G401.6 (cell line): Measurements from ENCODE around the gene MAML1.
"Not testable (repeated sequence)": the region's sequence is repeated elsewhere in the genome, so short reads cannot be mapped to it uniquely, and the experiment has no call there.

ENCODE experiments used
- FAIRE-seq: peaks from 2 replicates; lab custom pipeline; 2012; peaks lifted over from hg19 to GRCh38; lab: Jason Lieb, UNC

The MAML1 gene

DNA sequence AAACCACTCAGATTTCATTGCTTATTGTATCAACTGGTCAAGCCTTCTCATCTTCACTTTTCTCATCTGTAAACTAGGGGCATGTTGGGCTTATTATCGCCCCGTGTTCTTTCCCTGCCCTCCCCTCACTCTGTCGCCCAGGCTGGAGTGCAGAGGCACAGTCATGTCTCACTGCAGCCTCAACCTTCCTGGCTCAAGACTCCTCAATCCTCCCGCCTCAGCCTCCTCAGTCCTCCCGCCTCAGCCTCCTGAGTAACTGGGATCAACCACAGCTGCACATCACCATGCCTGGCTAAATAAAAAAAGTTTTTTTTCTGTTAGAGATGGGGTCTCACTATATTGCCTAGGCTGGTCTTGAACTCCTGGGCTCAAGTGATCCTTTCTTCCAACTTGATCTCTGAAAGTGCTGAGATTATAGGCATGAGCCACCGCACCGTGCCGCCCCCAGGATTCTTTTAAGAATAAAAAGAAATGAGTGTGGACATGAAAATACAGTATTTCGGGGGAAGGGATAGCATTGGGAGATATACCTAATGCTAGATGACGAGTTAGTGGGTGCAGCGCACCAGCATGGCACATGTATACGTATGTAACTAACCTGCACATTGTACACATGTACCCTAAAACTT, 2.0 kb downstream of the MAML1 start:
- no peak for FAIRE-seq

DNA sequence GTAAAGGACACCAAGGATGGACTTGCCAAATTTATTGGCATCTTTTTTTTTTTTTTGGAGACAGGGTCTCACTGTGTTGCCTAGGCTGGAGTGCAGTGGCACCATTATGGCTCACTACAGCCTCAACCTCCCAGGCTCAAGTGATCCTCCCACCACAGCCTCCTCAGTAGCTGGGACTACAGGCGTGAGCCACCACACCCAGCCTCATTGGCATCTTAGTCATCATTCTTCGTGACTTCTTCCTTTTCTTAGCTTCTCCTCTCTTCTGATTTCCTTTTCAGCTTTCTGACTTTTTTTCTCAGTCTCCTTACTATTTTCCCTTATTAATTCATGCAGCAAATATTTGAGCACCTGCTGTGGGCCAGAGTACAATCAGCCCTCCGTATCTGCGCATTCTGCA, 6.1 kb downstream of the MAML1 start:
- no peak for FAIRE-seq

- FAIRE-seq, result not testable (repeated sequence)
Observed at GRCh38 chr5:179744106-179744505, 11.5 kb downstream of the MAML1 start.

DNA sequence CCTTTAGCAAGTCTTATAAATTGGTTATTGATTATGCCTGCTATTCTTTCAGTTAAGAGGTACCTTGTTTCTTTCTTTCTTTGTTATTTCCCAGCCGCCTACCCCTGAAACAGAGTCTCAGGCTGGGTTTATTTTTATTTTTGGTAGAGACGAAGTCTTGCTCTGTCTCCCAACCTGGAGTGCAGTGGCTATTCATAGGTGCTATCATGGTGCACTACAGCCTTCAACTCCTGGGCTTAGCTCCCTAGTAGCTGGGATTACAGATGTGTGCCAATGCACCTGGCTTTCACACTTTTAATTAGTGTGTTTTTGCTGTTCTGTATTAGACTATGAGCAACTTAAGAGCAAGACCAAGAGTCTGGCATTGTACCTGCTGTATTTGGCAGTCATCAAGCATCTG, 14.2 kb downstream of the MAML1 start:
- no peak for FAIRE-seq

GRCh38 chr5:179747811-179748210, 15.2 kb downstream of the MAML1 start:
- FAIRE-seq, result no peak

DNA sequence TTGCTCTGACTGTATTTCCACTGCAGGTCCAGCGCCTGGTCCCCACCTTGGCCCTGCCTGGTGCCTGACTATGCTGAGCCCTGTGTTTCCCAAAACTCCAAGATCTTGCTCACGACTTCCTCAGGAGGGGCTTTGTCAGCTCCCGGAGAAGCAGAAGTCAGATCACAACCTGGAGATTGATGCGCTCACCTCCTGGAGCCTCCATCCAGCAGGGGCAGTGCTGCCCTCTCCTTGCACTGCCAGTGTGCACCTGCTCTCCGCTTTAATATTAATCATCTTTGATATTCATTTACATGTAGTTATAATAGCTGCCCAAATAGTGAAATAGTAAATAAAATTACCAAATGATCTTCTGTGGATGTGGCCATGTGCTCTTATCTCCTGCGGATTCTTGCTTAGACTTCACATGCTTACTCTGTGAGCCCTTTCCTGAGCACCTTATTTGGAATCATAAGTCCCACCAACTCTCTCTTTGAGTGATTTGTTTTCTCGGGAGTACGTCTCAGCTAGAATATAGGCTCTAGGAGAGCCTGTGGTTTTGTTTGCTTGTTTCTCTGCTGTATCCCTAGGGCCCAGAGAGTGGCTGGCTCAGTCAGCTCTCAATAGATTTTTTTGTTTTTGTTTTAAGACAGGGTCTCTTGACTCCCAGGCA, 17.4 kb downstream of the MAML1 start:
- FAIRE-seq, result no peak

- FAIRE-seq, result no peak
Observed at GRCh38 chr5:179753971-179754370, 21.3 kb downstream of the MAML1 start.

GRCh38 chr5:179755022-179755421, 22.4 kb downstream of the MAML1 start:
- FAIRE-seq, result no peak

DNA sequence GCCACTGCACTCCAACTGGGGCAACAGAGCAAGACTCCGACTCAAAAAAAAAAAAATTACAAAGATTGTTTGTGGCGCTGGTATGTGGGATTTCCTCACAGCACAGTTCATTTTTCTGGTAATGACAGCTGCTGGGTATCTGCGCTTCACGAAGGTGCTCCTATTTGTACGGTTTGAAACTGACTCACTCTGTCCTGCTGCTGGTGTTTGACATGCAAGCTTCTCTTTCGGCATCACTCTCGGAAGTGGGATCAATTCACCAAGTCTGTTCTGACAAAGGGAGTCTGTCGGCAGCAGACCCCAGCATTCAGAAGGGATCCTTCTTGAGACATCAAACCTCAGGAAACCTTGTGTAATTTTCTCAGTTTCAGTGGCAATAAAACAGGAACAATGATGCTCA, 26.3 kb downstream of the MAML1 start:
- FAIRE-seq, result no peak

- FAIRE-seq, result no peak
Observed at GRCh38 chr5:179759581-179760551, 27.2 kb downstream of the MAML1 start.

- FAIRE-seq, result no peak
Observed at GRCh38 chr5:179762079-179762780, 29.6 kb downstream of the MAML1 start.

GRCh38 chr5:179762781-179763176, 30.2 kb downstream of the MAML1 start:
- FAIRE-seq, result no peak

DNA sequence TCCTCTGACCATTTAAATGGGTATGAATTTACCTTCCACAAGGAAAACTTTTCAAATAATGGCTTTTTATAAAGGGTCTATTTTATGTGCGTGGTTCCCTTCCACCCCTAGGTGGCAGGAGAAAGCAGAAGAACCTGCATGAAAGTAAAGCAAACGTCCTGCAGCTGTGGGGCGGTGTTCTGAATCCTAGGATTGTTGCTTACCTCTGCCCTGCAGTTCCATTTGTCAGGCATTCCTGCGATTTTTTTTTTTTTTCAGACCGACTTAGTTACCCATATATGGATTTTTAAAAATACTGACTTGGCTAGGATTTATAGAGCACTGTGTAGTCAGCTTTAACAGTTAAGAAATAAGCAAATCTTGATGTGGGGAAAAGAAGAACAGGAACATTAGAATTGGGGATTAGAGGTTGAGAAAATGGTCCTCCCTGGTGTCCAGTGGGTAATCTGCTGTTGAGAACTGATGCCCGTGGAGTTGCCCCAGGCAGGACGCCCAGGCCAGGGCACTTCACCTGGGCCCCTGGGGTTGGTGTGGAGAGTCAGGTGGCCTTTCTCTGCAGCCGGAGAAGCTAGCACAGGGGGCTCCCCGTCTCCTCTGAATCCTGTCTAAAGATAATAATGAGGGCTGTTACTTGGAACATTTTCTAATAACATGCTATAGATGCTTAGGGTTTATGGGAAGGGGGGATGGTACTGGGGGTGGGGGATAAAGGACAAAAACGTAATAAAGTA, 30.8 kb downstream of the MAML1 start:
- peak; percentile 92 for FAIRE-seq

GRCh38 chr5:179764056-179764455, 31.4 kb downstream of the MAML1 start:
- FAIRE-seq, result no peak

DNA sequence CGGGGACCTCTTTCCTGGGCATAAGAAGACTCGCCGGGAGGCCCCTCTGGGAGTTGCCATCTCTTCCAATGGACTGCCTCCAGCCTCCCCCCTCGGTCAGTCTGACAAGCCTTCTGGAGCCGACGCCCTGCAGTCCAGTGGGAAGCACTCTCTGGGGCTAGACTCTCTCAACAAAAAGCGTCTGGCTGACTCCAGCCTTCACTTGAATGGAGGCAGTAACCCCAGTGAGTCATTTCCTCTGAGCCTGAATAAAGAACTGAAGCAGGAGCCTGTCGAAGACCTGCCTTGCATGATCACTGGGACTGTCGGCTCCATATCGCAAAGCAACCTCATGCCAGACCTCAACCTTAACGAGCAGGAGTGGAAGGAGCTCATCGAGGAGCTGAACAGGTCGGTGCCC, 32.8 kb downstream of the MAML1 start:
- FAIRE-seq, result no peak

DNA sequence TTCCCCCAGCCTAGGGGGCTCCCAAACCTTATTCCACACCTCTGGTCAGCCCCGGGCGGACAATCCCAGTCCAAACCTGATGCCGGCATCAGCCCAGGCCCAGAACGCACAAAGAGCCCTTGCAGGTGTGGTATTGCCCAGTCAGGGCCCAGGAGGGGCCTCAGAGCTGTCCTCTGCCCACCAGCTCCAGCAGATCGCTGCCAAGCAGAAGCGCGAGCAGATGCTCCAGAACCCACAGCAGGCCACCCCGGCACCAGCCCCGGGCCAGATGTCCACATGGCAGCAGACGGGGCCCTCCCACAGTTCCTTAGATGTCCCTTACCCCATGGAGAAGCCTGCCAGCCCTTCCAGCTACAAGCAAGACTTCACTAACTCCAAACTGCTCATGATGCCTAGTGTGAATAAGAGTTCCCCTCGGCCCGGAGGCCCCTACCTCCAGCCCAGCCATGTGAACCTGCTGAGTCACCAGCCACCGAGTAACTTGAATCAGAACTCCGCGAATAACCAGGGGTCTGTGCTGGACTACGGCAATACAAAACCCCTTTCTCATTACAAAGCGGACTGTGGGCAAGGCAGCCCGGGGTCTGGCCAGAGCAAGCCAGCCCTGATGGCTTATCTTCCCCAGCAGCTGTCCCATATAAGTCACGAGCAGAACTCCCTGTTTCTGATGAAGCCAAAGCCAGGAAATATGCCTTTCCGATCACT, 33.6 kb downstream of the MAML1 start:
- no peak for FAIRE-seq

- FAIRE-seq, result no peak
Observed at GRCh38 chr5:179766726-179767455, 34.3 kb downstream of the MAML1 start.

DNA sequence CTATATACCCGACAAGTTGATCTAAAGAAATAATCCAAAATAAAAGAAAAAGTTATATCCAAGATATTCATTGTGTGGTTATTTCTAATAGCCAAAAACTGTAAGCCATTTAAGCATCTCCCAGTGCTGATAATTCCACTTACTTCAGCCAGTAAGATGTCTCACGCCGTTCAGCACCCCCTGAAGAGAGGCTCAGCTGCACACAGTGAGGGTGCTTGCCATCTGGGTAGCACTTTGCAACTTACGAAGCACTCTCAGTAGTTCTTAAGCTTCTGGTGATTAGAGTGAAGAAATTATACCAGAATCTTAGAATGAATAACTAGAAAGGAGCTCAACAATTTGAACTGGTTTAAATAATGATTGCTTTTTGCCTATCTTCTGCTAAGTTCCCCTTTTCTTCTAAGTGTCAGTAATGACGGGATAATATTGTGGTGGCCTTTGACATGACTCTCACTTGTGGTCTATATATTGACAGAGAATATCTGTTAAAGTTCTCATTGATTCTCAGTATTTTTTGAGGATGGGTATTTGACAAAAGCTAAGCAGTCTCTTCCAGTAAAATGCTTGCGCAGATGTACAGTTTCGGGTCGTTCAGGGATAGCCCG, 35.0 kb downstream of the MAML1 start:
- FAIRE-seq, result no peak

DNA sequence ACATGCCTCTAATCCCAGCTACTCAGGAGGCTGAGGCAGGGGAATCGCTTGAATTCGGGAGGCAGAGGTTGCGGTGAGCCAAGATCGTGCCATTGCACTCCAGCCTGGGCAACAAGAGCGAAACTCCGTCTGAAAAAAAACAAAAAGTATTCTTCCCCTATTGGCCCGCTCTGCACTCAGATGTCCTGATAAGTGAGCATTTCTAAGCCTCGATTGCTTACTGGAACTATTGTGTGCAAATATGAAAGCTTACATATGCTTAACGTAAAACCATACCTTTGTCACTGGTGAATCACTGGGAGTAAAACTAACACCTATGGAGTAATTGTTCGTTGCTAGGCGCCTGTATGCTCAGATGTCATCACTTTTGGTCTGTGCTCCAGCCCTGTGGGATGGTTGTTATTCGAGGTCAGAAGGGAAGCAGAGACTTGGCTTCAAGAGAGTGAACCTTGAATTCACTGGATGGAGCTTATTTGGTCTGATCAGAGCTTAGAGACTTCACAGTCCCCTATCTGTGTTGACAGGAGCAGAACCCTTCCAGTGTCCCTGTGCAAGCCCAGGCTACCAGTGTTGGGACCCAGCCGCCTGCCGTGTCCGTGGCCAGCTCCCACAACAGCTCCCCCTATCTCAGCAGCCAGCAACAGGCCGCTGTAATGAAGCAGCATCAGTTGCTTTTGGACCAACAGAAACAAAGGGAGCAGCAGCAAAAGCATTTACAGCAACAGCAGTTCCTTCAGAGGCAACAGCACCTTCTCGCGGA, 35.9 kb downstream of the MAML1 start:
- no peak for FAIRE-seq
